Stimulated activated CD8-positive, alpha-beta memory T cell treated with anti-CD3 and anti-CD28 coated beads, Interleukin-7, amount 100 ng/mL, for 1 hour (primary cell): Measurements from ENCODE around the gene APBB2.
"Not testable (repeated sequence)": the region's sequence is repeated elsewhere in the genome, so short reads cannot be mapped to it uniquely, and the experiment has no call there.

Source experiments
- DNase-seq, 2 donors: peaks; one replicate each; pipeline ENCODE4 v3.0.0-alpha.2; 2020; ENCODE audit warnings: low read depth in 2 of 2

The APBB2 gene

DNA sequence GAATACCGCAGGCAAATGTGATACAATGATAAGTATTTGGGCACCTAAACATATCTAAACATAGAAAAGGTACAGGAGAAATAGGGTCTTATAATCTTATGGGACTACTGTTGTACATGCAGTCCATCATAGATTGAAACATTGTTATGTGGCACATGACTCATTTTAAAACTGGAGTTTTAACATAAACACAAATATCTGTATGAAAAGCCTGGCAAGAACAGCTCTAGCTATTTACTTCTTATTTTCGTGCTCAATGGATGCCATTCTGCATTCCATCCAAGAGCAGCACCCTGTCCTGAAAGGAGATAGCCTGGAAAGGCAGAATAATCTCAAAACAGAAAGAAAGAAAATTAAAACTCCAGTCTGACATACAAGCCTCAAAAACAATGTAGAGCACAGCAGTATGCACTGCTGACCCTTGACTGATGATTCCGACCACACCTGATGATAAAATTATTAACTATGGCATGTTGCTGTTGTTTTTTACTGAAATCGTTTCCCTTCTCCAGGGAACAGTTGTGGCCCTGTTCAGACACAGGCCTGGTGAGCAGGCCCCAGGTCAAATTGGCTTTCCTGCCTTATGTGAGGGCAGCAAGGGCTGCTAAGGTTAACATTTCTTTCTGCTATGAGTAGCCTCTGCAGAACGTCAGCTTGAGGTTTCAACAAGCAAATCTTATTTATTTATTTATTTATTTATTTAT lies 152.7 kb downstream of the APBB2 start:
- no peak for DNase-seq

DNA sequence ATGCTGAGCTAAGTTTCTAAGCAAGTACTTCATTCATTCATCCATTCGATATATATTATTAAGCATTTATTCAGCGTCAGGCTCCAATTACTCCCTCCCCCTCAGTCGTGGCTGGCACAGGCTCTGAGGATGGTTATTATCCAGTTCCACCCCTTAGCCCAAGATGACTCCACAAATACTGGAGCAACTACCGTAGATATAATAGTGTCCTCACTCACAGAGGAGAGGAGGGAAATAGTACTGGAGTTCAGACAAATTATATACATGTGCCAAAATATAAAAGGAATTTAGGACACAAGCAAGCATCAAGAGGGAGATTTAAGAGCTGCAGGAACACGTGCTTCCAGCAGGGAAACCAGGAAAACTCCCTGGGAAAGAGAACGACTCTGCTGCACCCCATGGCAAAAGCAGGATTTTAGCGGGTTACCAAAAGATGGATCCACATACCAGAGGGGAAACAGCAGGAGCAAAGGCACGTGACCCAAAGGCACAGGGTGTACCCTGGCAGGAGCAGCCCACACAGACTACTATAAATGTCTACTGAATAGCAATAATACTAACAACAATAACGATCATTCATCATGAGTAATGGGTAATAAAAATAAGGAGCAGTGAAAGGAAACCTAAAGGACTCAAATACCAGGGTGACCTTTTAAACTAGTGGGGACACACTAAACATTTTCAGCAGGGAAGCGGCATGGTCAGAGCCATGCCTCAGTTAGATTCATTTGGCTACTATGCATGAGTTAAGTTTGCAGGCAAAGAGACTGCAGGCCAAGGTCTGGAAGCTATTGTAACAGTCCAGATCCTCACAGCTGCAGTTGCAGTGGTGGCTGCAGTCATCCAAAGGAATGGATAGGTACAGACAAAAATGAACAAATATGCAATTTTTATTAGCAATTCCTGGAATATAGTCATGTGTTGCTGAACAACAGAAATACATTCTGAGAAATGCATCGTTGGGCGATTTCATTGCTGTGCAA lies 153.7 kb downstream of the APBB2 start:
- no peak for DNase-seq

DNA sequence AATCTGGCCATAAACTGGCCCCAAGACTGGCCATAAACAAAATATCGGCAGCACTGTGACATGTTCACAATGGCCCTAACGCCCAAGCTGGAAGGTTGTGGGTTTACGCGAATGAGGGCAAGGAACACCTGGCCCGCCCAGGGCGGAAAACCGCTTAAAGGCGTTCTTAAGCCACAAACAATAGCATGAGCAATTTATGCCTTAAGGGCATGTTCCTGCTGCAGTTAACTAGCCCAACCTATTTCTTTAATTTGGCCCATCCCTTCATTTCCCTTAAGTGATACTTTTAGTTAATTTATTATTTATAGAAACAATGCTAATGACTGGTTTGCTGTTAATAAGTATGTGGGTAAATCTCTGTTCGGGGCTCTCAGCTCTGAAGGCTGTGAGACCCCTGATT lies 154.9 kb downstream of the APBB2 start:
- DNase-seq = not testable (repeated sequence)

DNA sequence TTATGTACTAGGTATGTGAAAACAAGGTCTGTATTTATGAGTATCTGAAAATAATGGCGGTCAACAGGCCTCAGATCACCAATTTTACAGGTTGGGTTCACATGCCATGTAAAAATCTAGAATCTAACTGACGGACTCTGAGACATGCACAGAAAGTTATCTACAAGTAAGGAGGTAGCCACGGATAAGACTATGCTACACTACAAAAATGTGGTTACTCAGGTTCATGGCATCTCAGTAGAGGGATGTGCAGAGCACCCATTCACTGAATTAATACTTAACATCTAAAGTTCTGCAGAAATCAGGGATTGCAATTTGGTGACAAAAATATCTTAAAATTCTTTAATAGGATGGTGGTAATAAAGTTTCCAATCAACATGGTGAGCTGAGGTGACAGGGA lies 155.9 kb downstream of the APBB2 start:
- no peak for DNase-seq

GRCh38 chr4:41057467-41057866 lies 156.9 kb downstream of the APBB2 start:
- DNase-seq = no peak

- no peak for DNase-seq
These were observed 162.1 kb downstream of the APBB2 start for GRCh38 chr4:41052287-41052686.

GRCh38 chr4:41050880-41051775 lies 163.2 kb downstream of the APBB2 start:
- no peak for DNase-seq

DNA sequence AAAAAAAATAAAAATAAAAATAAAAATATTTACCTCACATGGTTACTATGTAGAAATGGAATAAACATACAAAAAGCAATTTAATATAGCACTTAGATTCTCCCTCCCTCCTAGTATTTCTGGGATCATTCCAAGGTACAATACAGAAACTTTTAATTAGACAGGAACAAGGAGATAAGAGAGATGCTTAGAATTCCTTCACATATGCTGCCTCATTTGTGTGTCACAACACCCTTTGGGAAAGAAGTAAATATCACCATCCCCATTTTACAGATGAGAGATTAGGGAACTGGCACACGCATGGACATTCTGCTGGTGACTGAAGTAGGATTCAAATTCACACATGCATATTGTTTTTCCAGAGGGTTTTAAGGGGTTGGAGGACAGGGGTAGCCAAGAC lies 164.2 kb downstream of the APBB2 start:
- DNase-seq = no peak

GRCh38 chr4:41049176-41049575 lies 165.2 kb downstream of the APBB2 start:
- DNase-seq = not testable (repeated sequence)

DNA sequence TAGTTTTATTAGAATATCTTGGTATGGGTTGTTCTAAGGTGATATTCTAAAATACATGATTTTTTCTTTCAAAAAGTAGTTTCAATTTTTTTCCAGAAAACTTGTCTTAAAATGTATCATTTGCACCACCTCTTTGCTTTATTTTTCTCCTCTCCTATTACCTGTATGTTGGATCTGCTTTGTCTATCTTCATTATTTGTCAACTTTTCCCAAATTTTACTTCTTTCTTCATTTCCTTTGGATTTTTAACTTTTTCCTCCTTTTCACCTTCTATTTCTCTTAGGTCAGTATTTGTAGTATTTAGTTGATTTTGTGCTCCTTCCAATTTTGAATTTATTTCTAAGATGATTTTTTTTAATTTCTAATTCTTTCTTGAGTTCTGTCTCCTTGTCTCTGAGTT lies 169.6 kb downstream of the APBB2 start:
- no peak for DNase-seq

- no peak for DNase-seq
These were observed 170.2 kb downstream of the APBB2 start for GRCh38 chr4:41044165-41044564.

DNA sequence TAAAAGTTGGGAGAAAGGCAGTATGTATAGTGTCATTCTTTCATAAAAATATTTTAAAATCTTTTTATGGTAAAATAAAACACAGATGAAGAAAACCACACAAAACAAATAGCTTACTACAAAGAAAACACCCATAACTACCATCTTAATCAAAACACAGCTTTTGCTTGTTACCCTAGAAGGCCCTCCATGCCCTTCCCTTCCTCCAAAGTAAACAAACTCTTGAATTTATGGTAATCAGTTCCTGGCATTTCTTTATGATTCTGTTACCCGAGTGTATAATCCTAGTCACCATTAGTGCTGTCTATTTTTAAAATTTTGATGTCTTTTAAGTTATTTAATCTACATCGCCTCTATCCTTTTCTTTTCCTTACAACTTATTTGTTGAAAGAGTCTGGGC lies 170.9 kb downstream of the APBB2 start:
- DNase-seq = no peak

DNA sequence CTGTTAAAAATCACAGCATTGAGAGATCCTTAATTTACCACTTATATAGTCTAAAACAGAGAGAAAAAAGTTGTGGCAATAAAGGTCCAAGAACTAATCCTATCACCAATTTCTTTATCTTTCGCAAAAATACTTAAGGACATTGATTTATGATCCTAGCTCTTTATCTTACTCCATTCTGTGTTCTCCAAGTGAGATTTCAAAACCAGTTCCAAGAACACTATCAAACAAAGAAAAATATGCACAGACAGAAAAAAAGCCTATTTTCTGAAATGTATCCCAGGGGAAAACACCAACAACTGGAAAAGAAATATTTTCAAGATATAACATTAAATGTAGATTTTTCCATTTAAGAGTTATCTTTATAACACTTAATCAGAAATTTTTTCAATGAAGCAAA lies 172.8 kb downstream of the APBB2 start:
- no peak for DNase-seq

GRCh38 chr4:41039317-41039716 lies 175.0 kb downstream of the APBB2 start:
- no peak for DNase-seq

GRCh38 chr4:41038304-41038703 lies 176.0 kb downstream of the APBB2 start:
- no peak for DNase-seq

DNA sequence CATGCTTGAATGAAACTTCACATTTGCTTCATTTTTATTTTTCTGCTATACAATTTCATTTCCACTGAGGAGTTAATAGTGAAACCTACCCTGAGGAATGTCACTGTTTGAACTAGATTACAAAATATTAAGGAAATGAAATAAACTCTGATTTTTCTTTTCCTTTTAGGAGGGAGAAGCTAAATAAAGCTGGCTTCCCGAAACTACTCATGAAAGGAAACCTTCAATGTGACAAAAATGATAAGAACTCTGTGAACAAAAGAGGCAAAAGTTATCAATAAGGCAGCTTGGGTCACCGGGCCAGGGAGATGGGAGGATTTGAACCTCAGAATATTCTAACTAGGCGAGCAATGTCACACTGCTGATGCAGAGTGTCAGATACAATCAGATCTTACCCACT lies 185.2 kb downstream of the APBB2 start:
- DNase-seq = no peak

DNA sequence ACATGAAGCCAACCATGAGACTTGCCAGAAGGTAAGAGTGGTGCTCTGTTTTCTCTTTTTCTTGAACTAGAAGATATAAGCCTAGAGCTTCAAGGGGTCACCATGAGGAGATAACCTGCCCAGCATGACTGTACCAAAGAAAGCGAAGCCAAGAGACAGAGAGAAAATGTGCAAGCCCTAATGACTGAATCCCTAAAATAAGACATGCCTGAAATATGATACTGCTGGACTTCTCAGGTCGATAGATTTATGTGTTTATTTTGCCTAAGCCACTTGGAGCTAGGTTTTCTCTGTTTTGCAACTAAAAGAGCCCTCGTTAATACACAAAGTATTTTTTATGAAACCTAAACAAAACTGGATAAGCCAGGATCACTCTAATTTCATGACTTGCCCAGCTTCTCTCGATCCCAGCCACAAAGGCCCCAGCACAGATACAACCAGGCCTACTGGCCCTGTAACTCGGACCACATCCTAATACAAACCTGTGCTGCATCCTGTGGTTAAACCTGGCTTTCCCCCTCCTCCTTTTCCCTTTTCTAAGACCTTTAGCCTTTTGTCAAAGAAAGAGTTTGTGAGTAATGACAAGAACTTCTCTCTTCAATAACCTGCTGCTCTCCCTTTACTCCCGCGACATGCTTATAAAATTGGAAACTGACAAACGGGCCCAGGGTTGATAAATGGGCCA lies 185.8 kb downstream of the APBB2 start:
- no peak for DNase-seq

- no peak for DNase-seq
These were observed 187.4 kb downstream of the APBB2 start for GRCh38 chr4:41026971-41027370.

DNA sequence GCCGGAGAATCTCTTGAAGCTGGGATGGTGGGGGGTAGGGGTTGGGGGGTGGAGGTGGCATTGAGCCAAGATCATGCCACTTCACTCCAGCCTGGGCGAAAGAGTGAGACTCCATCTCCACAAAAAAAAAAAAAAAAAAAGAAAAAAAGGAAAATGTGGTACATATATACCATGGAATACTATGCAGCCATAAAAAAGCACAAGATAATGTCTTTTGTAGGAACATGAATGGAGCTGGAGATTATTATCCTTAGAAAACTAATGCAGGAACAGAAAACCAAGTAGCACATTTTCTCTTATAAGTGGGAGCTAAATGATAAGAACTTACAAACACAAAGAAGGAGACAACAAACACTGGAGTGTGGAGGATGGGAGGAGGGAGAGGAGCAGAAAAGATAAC lies 188.5 kb downstream of the APBB2 start:
- no peak for DNase-seq

DNA sequence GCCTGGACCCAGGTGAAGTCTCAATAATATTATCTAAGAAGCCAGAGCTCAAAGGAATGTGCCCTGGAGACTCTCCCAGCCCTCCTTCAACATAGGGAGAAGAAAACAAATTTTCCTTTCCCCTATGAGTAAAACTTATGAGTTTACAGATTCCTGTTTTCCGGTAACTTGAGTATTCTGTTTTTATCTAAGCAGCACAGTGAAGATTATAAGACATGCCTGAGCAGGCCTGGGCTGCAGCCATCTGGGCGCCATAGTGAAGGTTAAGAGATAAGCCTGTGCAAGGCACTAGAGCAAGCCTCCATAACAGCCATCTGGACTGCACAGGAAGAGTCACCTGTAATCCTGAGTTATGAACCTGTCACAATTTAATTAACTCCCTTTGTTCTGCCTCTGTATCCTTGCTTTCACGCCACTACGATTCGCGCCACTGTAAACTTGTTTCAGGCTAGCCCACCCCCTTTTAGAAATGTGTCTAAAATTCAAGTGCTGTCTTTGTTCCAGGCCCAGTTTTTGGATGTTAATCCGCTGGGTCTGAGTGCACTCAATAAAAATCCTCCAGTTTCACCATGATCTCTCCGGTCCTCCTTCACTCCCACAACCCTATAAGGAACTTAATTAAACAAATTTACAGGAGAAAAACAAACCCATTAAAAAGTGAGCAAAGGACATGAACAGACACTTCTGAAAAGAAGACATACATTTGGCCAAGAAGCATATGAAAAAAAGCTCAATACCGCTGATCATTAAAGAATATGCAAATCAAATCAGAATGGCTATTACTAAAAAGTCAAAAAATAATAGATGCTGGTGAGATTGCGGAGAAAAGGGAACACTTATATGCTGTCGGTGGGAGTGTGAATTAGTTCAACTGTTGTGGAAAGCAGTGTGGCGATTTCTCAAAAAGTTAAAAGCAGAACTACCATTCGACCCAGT lies 189.5 kb downstream of the APBB2 start:
- DNase-seq = no peak
